ENCODE measurements around the gene CNTN4. TPM values are rescaled to one million over a fixed set of nuclear protein-coding genes. Genes with fewer than 3 reads are reported as not detected.

The CNTN4 gene
- total RNA-seq, 3 donors from 2014 or later: 6.6 to 16.7 (median 16.7) TPM

- Histone ChIP-seq H3K36me3 (no peaks in the 10 kb centered on the region), H3K4me3 (no peak overlapping the region), H3K27ac (no peak overlapping the region), H3K4me1 (no peaks in the 10 kb centered on the region), H3K27me3 (no peaks in the 10 kb centered on the region), H3K9me3 (no peaks in the 10 kb centered on the region)
- TF ChIP-seq POLR2A (IDR thresholded peaks at IDR 0.05) (no peak), POLR2AphosphoS5 (IDR thresholded peaks at IDR 0.05) (no peak), CTCF (IDR thresholded peaks at IDR 0.05) (no peak)
- intact Hi-C loops (cut with DNase I; ENCODE audit: low total_unique reads): no loop called here
- DNase-seq (ENCODE audit: low spot score in 2 of 2): no peak
Observed at GRCh38 chr3:2879587-2879986, 780.9 kb downstream of the CNTN4 start.

GRCh38 chr3:2880218-2880756 is 781.6 kb downstream of the CNTN4 start:
- no peaks in the 10 kb centered on the region for H3K36me3 ChIP-seq
- no peak overlapping the region for H3K4me3 ChIP-seq
- no peak for DNase-seq (ENCODE audit: low spot score in 2 of 2)
- H3K4me1 ChIP-seq: no peaks in the 10 kb centered on the region
- no peaks in the 10 kb centered on the region for H3K27me3 ChIP-seq
- H3K9me3 ChIP-seq: no peaks in the 10 kb centered on the region
- no peak overlapping the region for H3K27ac ChIP-seq
- intact Hi-C loops (cut with DNase I; ENCODE audit: low total_unique reads): no loop called here
- TF ChIP-seq POLR2AphosphoS5 (IDR thresholded peaks at IDR 0.05) (no peak), POLR2A (IDR thresholded peaks at IDR 0.05) (no peak), CTCF (IDR thresholded peaks at IDR 0.05) (no peak)

- Histone ChIP-seq H3K36me3 (no peaks in the 10 kb centered on the region), H3K4me1 (no peaks in the 10 kb centered on the region), H3K27ac (no peak overlapping the region), H3K27me3 (no peaks in the 10 kb centered on the region), H3K4me3 (no peak overlapping the region), H3K9me3 (no peaks in the 10 kb centered on the region)
- DNase-seq (ENCODE audit: low spot score in 2 of 2): no peak
- TF ChIP-seq CTCF (IDR thresholded peaks at IDR 0.05) (no peak), POLR2AphosphoS5 (IDR thresholded peaks at IDR 0.05) (no peak)
- intact Hi-C loops (cut with DNase I; ENCODE audit: low total_unique reads): no loop called here
Observed at GRCh38 chr3:2883283-2883682, 784.6 kb downstream of the CNTN4 start.

GRCh38 chr3:2888592-2888991 is 789.9 kb downstream of the CNTN4 start:
- Histone ChIP-seq H3K4me3 (no peak overlapping the region), H3K9me3 (no peaks in the 10 kb centered on the region), H3K27me3 (no peaks in the 10 kb centered on the region), H3K36me3 (no peaks in the 10 kb centered on the region), H3K27ac (no peak overlapping the region), H3K4me1 (no peaks in the 10 kb centered on the region)
- DNase-seq (ENCODE audit: low spot score in 2 of 2): no peak
- no peak for TF ChIP-seq POLR2AphosphoS5 (IDR thresholded peaks at IDR 0.05)
- no peak for TF ChIP-seq CTCF (IDR thresholded peaks at IDR 0.05)
- no peak for TF ChIP-seq POLR2A (IDR thresholded peaks at IDR 0.05)
- intact Hi-C loops (cut with DNase I; ENCODE audit: low total_unique reads): no loop called here

GRCh38 chr3:2889736-2890135 is 791.1 kb downstream of the CNTN4 start:
- intact Hi-C loops (cut with DNase I; ENCODE audit: low total_unique reads): no loop called here
- Histone ChIP-seq H3K4me1 (no peaks in the 10 kb centered on the region), H3K36me3 (no peaks in the 10 kb centered on the region), H3K4me3 (no peak overlapping the region), H3K27me3 (no peaks in the 10 kb centered on the region), H3K9me3 (no peaks in the 10 kb centered on the region), H3K27ac (no peak overlapping the region)
- no peak for DNase-seq (ENCODE audit: low spot score in 2 of 2)
- TF ChIP-seq CTCF (IDR thresholded peaks at IDR 0.05): no peak
- no peak for TF ChIP-seq POLR2A (IDR thresholded peaks at IDR 0.05)
- no peak for TF ChIP-seq POLR2AphosphoS5 (IDR thresholded peaks at IDR 0.05)

All from breast epithelium (tissue), 4 donors.